Measurements from ENCODE around the gene GOT2.

DNA sequence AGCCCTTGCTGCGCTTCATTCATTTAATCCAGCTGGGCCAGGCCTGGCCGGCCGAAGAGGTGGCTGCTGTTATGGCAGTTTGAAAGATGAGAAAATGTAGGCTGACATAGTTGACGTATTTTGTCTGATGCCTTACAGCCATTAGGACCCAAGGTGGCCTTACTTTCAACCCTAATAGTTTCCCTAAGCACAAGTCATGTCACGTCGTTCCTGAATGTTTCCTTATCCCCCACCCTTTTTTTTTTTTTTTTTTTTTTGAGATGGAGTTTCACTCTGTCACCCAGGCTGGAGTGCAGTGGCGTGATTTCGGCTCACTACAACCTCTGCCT, 307 bp upstream of the GOT2 start:
- TF ChIP-seq TAF1 (IDR thresholded peaks at IDR 0.05; ENCODE audit: borderline replicate concordance, low read depth, low read length) (no peak), CTCF (IDR thresholded peaks at IDR 0.05) (no peak), REST (IDR thresholded peaks at IDR 0.05; ENCODE audit: low read depth, low read length) (no peak), EP300 (IDR thresholded peaks at IDR 0.05; ENCODE audit: borderline replicate concordance in 1 of 2, low read depth in 1 of 2, low read length in 1 of 2) (no peak), FOXM1 (IDR thresholded peaks at IDR 0.05; ENCODE audit: low read depth) (no peak), POLR2AphosphoS5 (IDR thresholded peaks at IDR 0.05; ENCODE audit: low read depth, low read length) (no peak)
